Measurements from ENCODE around the gene ALDH4A1.

GRCh38 chr1:18874600-18874999 lies 27.8 kb downstream of the ALDH4A1 start:
- TF ChIP-seq POLR2A (IDR thresholded peaks at IDR 0.05; ENCODE audit: low read depth, low read length) = no peak
- no peak for TF ChIP-seq CTCF (conservative IDR thresholded peaks at IDR 0.05; ENCODE audit: low read depth, low read length)
- no peak for TF ChIP-seq SMC3 (IDR thresholded peaks at IDR 0.05; ENCODE audit: low read depth, low read length)
- TF ChIP-seq RAD21 (IDR thresholded peaks at IDR 0.05; ENCODE audit: low read length) = no peak
